Measurements from ENCODE around the gene PRKCSH. TPM values are rescaled to one million over a fixed set of nuclear protein-coding genes. Genes with fewer than 3 reads are reported as not detected.

The PRKCSH gene
- total RNA-seq, 1 donor from 2014 or later = 276 TPM

GRCh38 chr19:11416346-11417052, 18.9 kb upstream of the PRKCSH start:
- no peak for TF ChIP-seq CTCF (IDR thresholded peaks at IDR 0.05; ENCODE audit: partially characterized antibody, unreplicated experiment)
- Mint-ChIP-seq H3K36me3 (ENCODE audit: unreplicated experiment) (no peaks in the 10 kb centered on the region), H3K4me3 (ENCODE audit: unreplicated experiment) (no peak overlapping the region), H3K27me3 (ENCODE audit: unreplicated experiment) (peaks cover 17% of the 10 kb centered on the region), H3K9me3 (ENCODE audit: unreplicated experiment) (peaks cover 5% of the 10 kb centered on the region), H3K4me1 (ENCODE audit: low read depth, unreplicated experiment) (peaks cover 3% of the 10 kb centered on the region), H3K27ac (ENCODE audit: unreplicated experiment) (no peak overlapping the region)
- no peak for DNase-seq

- Mint-ChIP-seq H3K27ac (ENCODE audit: unreplicated experiment) (no peak overlapping the region), H3K27me3 (ENCODE audit: unreplicated experiment) (peaks cover 23% of the 10 kb centered on the region)
These were observed 17.3 kb upstream of the PRKCSH start for GRCh38 chr19:11418094-11418548.

GRCh38 chr19:11418549-11419506, 16.6 kb upstream of the PRKCSH start, which contains the start of gene RGL3:
Gene RGL3, minus strand, starts transcription at chr19:11419314. Its CDS starts 36 bp downstream, at chr19:11419278.
- DNase-seq = peak; percentile 60
- peaks cover 7% of the 10 kb centered on the region for H3K9me3 Mint-ChIP-seq (ENCODE audit: unreplicated experiment)
- H3K36me3 Mint-ChIP-seq (ENCODE audit: unreplicated experiment) = no peaks in the 10 kb centered on the region
- H3K4me1 Mint-ChIP-seq (ENCODE audit: low read depth, unreplicated experiment) = peaks cover 3% of the 10 kb centered on the region
- H3K4me3 Mint-ChIP-seq (ENCODE audit: unreplicated experiment) = peak within 1 kb of the TSS; percentile 76
- H3K27me3 Mint-ChIP-seq (ENCODE audit: unreplicated experiment) = peaks cover 27% of the 10 kb centered on the region
- TF ChIP-seq CTCF (IDR thresholded peaks at IDR 0.05; ENCODE audit: partially characterized antibody, unreplicated experiment) = no peak
- no peak within 1 kb of the TSS for H3K27ac Mint-ChIP-seq (ENCODE audit: unreplicated experiment)

More at GRCh38 chr19:11418094-11418548, 17.3 kb upstream of the PRKCSH start:
- no peak for TF ChIP-seq CTCF (IDR thresholded peaks at IDR 0.05; ENCODE audit: partially characterized antibody, unreplicated experiment)
- peaks cover 7% of the 10 kb centered on the region for H3K9me3 Mint-ChIP-seq (ENCODE audit: unreplicated experiment)
- H3K4me3 Mint-ChIP-seq (ENCODE audit: unreplicated experiment) = no peak overlapping the region
- peaks cover 3% of the 10 kb centered on the region for H3K4me1 Mint-ChIP-seq (ENCODE audit: low read depth, unreplicated experiment)
- no peaks in the 10 kb centered on the region for H3K36me3 Mint-ChIP-seq (ENCODE audit: unreplicated experiment)
- DNase-seq = no peak

GRCh38 chr19:11420429-11421370, 14.7 kb upstream of the PRKCSH start:
- Mint-ChIP-seq H3K27me3 (ENCODE audit: unreplicated experiment) (peaks cover 27% of the 10 kb centered on the region), H3K36me3 (ENCODE audit: unreplicated experiment) (no peaks in the 10 kb centered on the region), H3K4me1 (ENCODE audit: low read depth, unreplicated experiment) (peaks cover 3% of the 10 kb centered on the region), H3K9me3 (ENCODE audit: unreplicated experiment) (peaks cover 7% of the 10 kb centered on the region), H3K27ac (ENCODE audit: unreplicated experiment) (no peak overlapping the region), H3K4me3 (ENCODE audit: unreplicated experiment) (peak overlapping the region; percentile 76)
- no peak for TF ChIP-seq CTCF (IDR thresholded peaks at IDR 0.05; ENCODE audit: partially characterized antibody, unreplicated experiment)
- DNase-seq = no peak

All from glutamatergic neuron (in vitro differentiated cells).